GM23248 (cell line): ENCODE results near the gene GCC2. TPM values are rescaled to one million over a fixed set of nuclear protein-coding genes. Genes with fewer than 3 reads are reported as not detected.

Source experiments
- DNase-seq: peaks from one replicate; pipeline ENCODE4 v3.0.0-alpha.2; 2015
- H2AFZ ChIP-seq: fragments of 200-600 bp; sonication (generic); 2 replicates; pipeline ENCODE4 v1.6.1; 2016; ENCODE audit warnings: antibody characterized with exemption
- H3F3A ChIP-seq: fragments of 200-600 bp; sonication (generic); 2 replicates; pipeline ENCODE4 v1.6.1; 2016; ENCODE audit warnings: mild to moderate bottlenecking, antibody characterized with exemption, mixed run types; ENCODE audit not compliant: insufficient read depth
- H3K27ac ChIP-seq: fragments of 200-600 bp; sonication (generic); 2 replicates; pipeline ENCODE4 v1.5.1; 2016; ENCODE audit warnings: mild to moderate bottlenecking
- H3K27me3 ChIP-seq: fragments of 200-600 bp; sonication (generic); replicated peaks from 2 replicates; pipeline ENCODE4 v1.6.1; 2016; ENCODE audit warnings: mild to moderate bottlenecking; ENCODE audit not compliant: insufficient read depth
- H3K36me3 ChIP-seq: fragments of 200-600 bp; sonication (generic); 2 replicates; pipeline ENCODE4 v1.6.1; 2016; ENCODE audit warnings: low read depth, mild to moderate bottlenecking
- H3K4me1 ChIP-seq: fragments of 200-600 bp; sonication (generic); 2 replicates; pipeline ENCODE4 v1.6.1; 2016; ENCODE audit warnings: mild to moderate bottlenecking; ENCODE audit not compliant: insufficient read depth
- H3K4me2 ChIP-seq: fragments of 200-600 bp; sonication (generic); one replicate; pipeline ENCODE4 v1.6.1; 2016; ENCODE audit warnings: mild to moderate bottlenecking; ENCODE audit not compliant: unreplicated experiment
- H3K4me3 ChIP-seq: fragments of 200-600 bp; sonication (generic); 2 replicates; pipeline ENCODE4 v1.5.1; 2016; ENCODE audit warnings: mild to moderate bottlenecking
- H3K79me2 ChIP-seq: fragments of 200-600 bp; sonication (generic); 2 replicates; pipeline ENCODE4 v1.6.1; 2016; ENCODE audit warnings: mild to moderate bottlenecking; ENCODE audit not compliant: insufficient read depth
- H3K9ac ChIP-seq: fragments of 200-600 bp; sonication (generic); 2 replicates; pipeline ENCODE4 v1.6.1; 2016; ENCODE audit warnings: mild to moderate bottlenecking
- H3K9me2 ChIP-seq: fragments of 200-600 bp; sonication (generic); 2 replicates; pipeline ENCODE4 v1.6.1; 2016; ENCODE audit warnings: mixed run types, mild to moderate bottlenecking, moderate library complexity; ENCODE audit not compliant: insufficient read depth
- H3K9me3 ChIP-seq: fragments of 200-600 bp; sonication (generic); one replicate; pipeline ENCODE4 v1.6.1; 2017; ENCODE audit warnings: low read depth
- H4K20me1 ChIP-seq: fragments of 200-600 bp; sonication (generic); 2 replicates; pipeline ENCODE4 v1.6.0; 2016; ENCODE audit not compliant: insufficient read depth
- EZH2 ChIP-seq: fragments of 200-600 bp; sonication (generic); IDR thresholded peaks from 2 replicates; pipeline ENCODE4 v1.6.1; 2018; ENCODE audit warnings: antibody characterized with exemption, mild to moderate bottlenecking; ENCODE audit not compliant: insufficient read depth, poor library complexity, severe bottlenecking
- EZH2phosphoT487 ChIP-seq: fragments of 200-600 bp; sonication (generic); IDR thresholded peaks from 2 replicates; pipeline ENCODE4 v1.6.1; 2018; ENCODE audit warnings: antibody characterized with exemption, moderate library complexity, mild to moderate bottlenecking, low read depth; ENCODE audit not compliant: insufficient read depth
- WGBS, 2 experiments: methylation state at CpG; one replicate each; pipeline ENCODE4 v1.1.6; 2015 to 2017; ENCODE audit warnings: low lambda C conversion rate in 2 of 2, low coverage in 1 of 2; ENCODE audit errors: missing lambda C conversion rate in 2 of 2; 5-methylcytosine and 5-hydroxymethylcytosine counted together
- in situ Hi-C: fragments of 300-500 bp; cut with MboI; formaldehyde crosslinking; loops from 2 replicates; pipeline ENCODE4 v1.15.0; 2020
- polyA plus RNA-seq: library from polyadenylated mRNA; unstranded; fragments of >200 nt; fragmentation: Nextera tagmentation; extraction: Ambion mirVana; gene quantifications from 2 replicates; pipeline ENCODE4 v1.2.1, GENCODE V29; 2016
- total RNA-seq: library from RNA; depleted of rRNA; stranded (reverse); fragments of >200 nt; shearing (Covaris generic); gene quantifications from 2 replicates; pipeline ENCODE4 v1.2.3, GENCODE V29; 2014

Gene GCC2
- total and polyA plus RNA-seq, 2 experiments from 2014 or later, result 21.7 to 53.1 TPM

GRCh38 chr2:108534584-108535356 lies 85.8 kb downstream of the GCC2 start:
- in situ Hi-C loops, result no loop called here
- Histone ChIP-seq H3K4me1 (peaks cover 21% of the 10 kb centered on the region), H3K4me3 (peak overlapping the region; percentile 97), H4K20me1 (no peaks in the 10 kb centered on the region), H3K9ac (peak overlapping the region; percentile 96), H3K27ac (peak overlapping the region; percentile 87), H3K27me3 (no peaks in the 10 kb centered on the region), H3K9me3 (no peaks in the 10 kb centered on the region), H3F3A (peaks cover 7% of the 10 kb centered on the region; the same call in 1 of the 2 replicates), H3K4me2 (peak overlapping the region; percentile 94), H2AFZ (peak overlapping the region; percentile 78), H3K36me3 (no peaks in the 10 kb centered on the region), H3K9me2 (no peaks in the 10 kb centered on the region), H3K79me2 (peaks cover 52% of the 10 kb centered on the region)
- WGBS, 2 experiments, result 1% methylated on average over 27 to 43 of the region's 57 CpGs
- TF ChIP-seq EZH2phosphoT487, result no peak
- no peak for TF ChIP-seq EZH2
- DNase-seq, result peak; percentile 70

- Histone ChIP-seq H3K27ac (peak overlapping the region; percentile 87), H3K9me2 (no peaks in the 10 kb centered on the region), H3K9me3 (no peaks in the 10 kb centered on the region), H3K4me3 (peak overlapping the region; percentile 97), H3K27me3 (no peaks in the 10 kb centered on the region), H3K36me3 (no peaks in the 10 kb centered on the region), H3K4me2 (peak overlapping the region; percentile 94), H2AFZ (peak overlapping the region; percentile 78), H3K9ac (peak overlapping the region; percentile 96), H3K79me2 (peaks cover 57% of the 10 kb centered on the region), H3F3A (peaks cover 7% of the 10 kb centered on the region; the same call in 1 of the 2 replicates), H3K4me1 (peaks cover 21% of the 10 kb centered on the region), H4K20me1 (no peaks in the 10 kb centered on the region)
- 1 to 2% methylated on average over 9 of the region's 9 CpGs for WGBS, 2 experiments
- in situ Hi-C loops, result no loop called here
- peak; percentile 59 for DNase-seq
- TF ChIP-seq EZH2 (no peak), EZH2phosphoT487 (no peak)
These were observed 86.3 kb downstream of the GCC2 start for GRCh38 chr2:108535357-108535631.

DNA sequence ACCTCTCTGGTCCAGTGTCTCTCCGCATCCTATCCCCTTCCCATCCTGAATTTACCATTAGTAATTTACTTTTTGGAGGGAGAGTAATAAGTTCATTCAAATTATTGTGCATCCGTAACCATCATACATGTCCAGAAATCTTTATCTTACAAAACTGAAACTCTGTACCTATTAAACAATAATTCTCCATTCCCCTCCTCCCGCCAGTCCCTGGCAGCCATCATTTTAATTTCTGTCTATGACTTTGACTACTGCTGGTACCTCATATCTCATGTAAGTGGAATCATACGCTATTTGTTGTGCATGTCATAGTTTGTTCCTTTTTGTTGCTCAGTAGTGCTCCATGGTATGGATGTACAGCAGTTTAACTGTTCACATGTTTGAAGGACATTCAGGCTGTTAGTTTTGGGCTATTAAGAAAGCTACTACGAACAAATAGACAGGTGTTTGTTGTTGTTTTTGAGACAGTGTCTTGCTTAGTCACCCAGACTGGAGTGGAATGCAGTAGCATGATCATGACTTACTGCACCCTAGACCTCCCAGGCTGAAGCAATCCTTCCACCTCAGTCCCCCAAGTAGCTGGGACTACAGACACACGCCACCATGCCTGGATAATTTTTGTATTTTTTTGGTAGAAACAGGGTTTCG lies 87.3 kb downstream of the GCC2 start:
- no peaks in the 10 kb centered on the region for H3K36me3 ChIP-seq
- H3K9ac ChIP-seq, result peak overlapping the region; percentile 96
- no peaks in the 10 kb centered on the region for H3K27me3 ChIP-seq
- H3K4me1 ChIP-seq, result peaks cover 21% of the 10 kb centered on the region
- peak overlapping the region; percentile 94 for H3K4me2 ChIP-seq
- no peak overlapping the region for H3K27ac ChIP-seq
- peak; percentile 48 for DNase-seq
- peaks cover 67% of the 10 kb centered on the region for H3K79me2 ChIP-seq
- H3F3A ChIP-seq, result peaks cover 7% of the 10 kb centered on the region; the same call in 1 of the 2 replicates
- H4K20me1 ChIP-seq, result no peaks in the 10 kb centered on the region
- peak overlapping the region; percentile 97 for H3K4me3 ChIP-seq
- no peaks in the 10 kb centered on the region for H3K9me2 ChIP-seq
- H2AFZ ChIP-seq, result no peak overlapping the region
- in situ Hi-C loops, result no loop called here
- no peaks in the 10 kb centered on the region for H3K9me3 ChIP-seq
- TF ChIP-seq EZH2phosphoT487 (no peak), EZH2 (no peak)
- WGBS, 2 experiments, result 88 to 93% methylated on average over 7 of the region's 7 CpGs

GRCh38 chr2:108536911-108537310 lies 87.9 kb downstream of the GCC2 start:
- H3F3A ChIP-seq, result peaks cover 7% of the 10 kb centered on the region; the same call in 1 of the 2 replicates
- no peak overlapping the region for H3K9ac ChIP-seq
- H3K9me3 ChIP-seq, result no peaks in the 10 kb centered on the region
- 90 to 95% methylated on average over 5 of the region's 5 CpGs for WGBS, 2 experiments
- H3K27ac ChIP-seq, result no peak overlapping the region
- H3K4me3 ChIP-seq, result 0 out of 2 replicates have a peak overlapping the region, but pooled peaks have one; percentile 97
- no peak overlapping the region for H3K4me2 ChIP-seq
- in situ Hi-C loops, result no loop called here
- no peak for DNase-seq
- H3K79me2 ChIP-seq, result peaks cover 73% of the 10 kb centered on the region
- TF ChIP-seq EZH2phosphoT487, result no peak
- TF ChIP-seq EZH2, result no peak
- no peaks in the 10 kb centered on the region for H4K20me1 ChIP-seq
- no peaks in the 10 kb centered on the region for H3K36me3 ChIP-seq
- peaks cover 25% of the 10 kb centered on the region for H3K4me1 ChIP-seq
- H2AFZ ChIP-seq, result no peak overlapping the region
- no peaks in the 10 kb centered on the region for H3K9me2 ChIP-seq
- H3K27me3 ChIP-seq, result no peaks in the 10 kb centered on the region
